Hepatic stellate cell (primary cell): ENCODE data around the gene HLA-F.

Experiments
- DNase-seq: peaks from one replicate; pipeline ENCODE4 v3.0.0; 2011; ENCODE audit warnings: low spot score

HLA-F gene

DNA sequence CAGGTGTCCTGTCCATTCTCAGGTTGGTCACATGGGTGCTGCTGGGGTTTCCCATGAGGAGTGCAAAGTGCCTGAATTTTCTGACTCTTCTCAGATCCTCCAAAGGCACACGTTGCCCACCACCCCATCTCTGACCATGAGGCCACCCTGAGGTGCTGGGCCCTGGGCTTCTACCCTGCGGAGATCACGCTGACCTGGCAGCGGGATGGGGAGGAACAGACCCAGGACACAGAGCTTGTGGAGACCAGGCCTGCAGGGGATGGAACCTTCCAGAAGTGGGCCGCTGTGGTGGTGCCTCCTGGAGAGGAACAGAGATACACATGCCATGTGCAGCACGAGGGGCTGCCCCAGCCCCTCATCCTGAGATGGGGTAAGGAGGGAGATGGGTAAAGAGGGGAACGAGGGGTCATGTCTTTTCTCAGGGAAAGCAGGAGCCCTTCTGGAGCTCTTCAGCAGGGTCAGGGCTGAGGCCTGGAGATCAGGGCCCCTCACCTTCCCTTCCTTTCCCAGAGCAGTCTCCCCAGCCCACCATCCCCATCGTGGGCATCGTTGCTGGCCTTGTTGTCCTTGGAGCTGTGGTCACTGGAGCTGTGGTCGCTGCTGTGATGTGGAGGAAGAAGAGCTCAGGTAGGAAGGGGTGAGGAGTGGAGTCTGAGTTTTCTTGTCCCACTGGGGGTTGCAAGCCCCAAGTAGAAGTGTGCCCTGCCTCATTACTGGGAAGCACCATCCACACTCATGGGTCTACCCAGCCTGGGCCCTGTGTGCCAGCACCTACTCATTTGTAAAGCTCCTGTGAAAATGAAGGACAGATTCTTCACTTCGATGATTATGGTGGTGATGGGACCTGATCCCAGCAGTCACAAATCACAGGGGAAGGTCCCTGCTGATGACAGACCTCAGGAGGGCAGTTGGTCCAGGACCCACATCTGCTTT is 2.0 kb downstream of the HLA-F start:
- no peak for DNase-seq

DNA sequence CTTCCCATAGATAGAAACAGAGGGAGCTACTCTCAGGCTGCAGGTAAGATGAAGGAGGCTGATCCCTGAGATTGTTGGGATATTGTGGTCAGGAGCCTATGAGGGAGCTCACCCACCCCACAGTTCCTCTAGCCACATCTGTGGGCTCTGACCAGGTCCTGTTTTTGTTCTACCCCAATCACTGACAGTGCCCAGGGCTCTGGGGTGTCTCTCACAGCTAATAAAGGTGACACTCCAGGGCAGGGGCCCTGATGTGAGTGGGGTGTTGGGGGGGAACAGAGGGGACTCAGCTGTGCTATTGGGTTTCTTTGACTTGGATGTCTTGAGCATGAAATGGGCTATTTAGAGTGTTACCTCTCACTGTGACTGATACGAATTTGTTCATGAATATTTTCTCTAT is 2.8 kb downstream of the HLA-F start:
- no peak for DNase-seq

DNA sequence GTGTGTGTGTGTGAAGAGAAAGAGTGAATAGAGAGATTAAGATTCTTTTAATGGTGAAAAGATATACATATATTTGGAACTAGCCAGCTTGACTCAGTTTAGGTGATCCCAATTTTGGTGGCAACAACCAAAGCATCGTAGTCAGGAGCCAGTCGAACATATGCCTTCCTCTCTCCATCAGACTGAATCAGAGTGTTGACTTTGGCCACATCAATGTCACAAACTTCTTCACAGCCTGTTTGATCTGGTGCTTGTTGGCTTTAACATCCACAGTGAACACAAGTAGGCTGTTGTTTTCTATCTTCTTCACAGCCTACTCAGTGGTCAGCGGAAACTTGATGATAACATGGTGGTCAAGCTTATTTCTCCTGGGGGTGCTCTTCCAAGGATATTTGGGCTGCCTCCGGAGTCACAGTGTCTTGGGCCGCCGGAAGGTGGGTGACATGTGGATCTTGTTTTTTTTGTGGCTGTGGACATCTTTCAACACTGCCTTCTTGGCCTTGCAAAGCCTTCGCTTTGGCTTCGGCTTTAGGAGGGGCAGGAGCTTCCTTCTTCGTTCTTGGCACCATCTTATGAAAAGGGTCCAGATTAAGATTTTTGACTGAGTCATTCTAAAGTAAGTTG is 3.4 kb downstream of the HLA-F start:
- DNase-seq: no peak

DNA sequence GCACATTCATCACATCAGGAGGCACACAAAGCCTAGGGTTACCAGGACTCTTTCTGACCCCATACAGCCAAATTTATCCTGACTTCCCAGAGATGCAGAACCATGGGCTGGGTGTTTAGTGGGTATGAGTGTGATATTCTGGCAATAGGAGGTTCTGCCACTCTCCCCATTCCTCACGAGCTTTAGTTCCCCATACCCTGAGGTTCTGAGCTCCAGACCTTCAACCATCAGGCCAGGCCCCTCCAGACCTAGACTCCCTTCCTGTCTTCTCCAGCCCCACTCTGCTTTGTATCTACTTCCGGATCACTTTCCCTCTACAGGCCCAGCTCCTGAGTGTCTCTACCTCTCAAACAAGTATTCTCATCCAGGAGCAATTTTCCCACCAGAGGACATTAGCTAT is 4.4 kb downstream of the HLA-F start:
- no peak for DNase-seq

DNA sequence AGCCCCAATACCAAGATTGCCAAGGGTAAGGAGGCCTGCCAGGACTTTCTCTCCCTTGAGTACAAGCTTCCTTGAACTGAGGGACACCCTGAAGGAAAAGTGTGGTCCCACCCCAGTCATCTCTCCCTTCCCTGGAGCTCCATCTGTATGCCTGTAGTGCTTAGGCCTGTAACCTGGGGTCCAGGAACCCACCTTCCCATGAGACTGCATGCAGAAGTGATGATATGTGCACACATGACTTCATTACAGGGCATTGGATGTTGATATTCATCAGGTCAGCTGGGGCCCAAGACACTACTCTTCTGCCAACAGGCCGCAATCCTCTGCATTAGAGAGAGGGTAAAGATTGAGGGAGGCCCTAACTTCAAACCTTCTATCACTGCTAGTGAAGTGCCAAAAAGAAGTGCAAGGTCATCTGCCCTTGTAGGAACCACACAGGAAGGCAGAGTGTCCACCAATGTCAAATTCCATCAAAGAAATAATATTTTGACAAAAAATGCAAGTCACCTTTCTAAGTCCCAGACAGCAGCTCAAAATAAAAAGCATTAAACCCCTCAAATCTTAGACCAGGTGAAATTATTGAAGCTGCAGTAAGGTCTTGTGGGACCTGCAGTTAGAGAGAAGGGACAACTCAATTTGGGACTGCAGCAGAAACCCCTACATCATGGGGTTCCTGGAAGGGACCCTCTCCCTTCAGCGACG is 5.1 kb downstream of the HLA-F start:
- no peak for DNase-seq

DNA sequence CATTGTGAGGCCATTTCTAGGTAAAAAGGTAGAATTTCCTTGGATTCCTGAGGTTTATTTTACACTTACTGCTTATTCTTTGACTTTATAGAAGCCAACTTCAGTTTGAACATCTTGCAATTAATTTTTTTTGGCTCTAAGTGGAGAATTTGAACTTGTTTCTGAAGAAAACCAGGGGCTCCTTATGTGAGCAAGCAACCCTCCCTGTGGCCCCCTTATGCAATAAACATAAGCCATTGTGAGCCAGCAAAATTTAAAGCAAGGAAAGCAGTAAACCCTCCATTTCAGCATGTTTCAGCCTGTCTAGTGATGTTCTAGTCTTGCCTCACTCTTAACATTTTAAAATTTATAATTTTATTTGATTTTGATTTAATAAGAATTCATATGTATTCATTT is 5.6 kb downstream of the HLA-F start:
- no peak for DNase-seq

DNA sequence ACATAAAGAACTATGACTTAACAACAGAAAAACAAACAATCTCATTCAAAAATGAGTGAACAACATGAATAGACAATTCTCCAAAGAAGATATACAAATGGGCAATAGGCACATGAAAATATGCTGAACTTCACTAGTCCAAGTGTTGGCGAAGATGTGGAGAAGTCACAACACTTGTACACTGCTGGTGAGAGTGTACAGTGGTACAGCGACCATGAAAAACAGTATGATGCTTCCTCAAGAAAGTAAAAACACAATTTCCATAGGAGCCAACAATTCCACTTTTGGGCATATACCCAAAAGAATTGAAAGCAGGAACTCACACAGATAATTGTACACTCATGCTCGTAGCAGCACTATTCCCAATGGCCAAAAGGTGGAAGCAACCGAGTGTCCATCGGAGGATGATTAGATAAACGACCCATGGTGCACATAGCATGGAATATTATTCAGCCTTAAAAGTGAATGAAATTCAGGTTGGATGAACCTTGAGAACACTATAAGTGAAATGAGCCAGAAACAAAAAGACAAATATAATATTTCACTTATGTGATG is 6.6 kb downstream of the HLA-F start:
- DNase-seq: no peak

DNA sequence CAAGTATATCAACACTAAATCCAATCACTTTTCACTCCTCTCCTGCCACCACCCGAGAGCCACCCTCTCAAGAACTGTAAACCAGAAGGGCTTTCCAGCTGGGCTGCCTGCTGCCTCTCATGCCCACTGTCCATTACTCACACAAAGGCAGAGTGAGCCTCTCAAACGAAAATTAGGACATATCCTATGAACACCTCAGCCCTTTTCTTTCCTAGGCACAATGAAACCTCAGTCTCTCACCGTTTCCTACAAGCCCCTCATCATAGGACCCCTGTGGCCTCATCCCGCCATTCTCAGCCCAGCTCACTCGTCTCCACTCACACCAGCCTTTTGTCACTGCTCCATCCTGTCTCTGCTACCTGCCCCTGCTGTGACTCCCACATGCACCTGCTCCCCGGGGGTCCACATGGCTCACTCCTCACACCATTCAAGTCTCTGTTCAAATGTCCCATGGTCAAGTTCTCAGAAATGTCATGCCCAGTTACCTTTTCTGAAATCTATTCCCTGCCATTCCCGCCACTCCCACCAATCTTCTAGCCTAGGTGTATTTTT is 7.4 kb downstream of the HLA-F start:
- no peak for DNase-seq

DNA sequence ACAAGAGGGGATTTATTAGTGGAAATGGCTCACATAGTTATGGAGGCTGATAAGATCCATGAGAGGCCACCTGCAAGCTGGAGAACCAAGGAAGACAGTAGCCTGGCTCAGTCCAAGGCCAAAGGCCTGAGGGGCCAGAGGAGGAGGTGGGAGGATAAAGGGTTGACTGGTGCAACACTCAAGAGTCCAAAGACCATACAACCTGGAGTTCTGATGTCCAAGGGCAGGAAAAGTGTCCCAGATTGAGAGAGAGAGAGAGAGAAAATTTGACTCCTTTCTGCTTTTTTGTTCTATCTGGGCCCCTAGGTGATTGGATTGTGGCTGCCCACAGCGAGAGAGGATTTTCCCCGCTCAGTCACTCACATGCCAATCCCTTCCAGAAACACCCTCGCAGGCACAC is 8.0 kb downstream of the HLA-F start:
- no peak for DNase-seq

DNA sequence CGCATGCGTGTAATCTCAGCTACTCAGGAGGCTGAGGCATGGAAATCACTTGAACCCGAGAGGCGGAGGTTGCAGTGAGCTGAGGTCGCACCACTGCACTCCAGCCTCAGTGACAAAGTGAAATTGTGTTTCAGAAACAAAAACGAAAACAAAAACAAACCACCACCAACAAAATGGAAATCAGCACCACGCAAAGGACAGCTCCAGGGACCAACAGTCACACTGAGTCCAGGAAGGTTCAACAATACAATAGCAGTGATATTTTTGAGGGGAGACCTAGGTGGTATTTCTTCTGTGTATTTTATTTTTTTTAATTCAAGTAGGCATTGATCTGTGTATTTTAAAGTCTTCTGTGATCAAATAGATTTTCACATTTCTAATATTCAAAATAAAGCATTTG is 9.8 kb downstream of the HLA-F start:
- no peak for DNase-seq

DNA sequence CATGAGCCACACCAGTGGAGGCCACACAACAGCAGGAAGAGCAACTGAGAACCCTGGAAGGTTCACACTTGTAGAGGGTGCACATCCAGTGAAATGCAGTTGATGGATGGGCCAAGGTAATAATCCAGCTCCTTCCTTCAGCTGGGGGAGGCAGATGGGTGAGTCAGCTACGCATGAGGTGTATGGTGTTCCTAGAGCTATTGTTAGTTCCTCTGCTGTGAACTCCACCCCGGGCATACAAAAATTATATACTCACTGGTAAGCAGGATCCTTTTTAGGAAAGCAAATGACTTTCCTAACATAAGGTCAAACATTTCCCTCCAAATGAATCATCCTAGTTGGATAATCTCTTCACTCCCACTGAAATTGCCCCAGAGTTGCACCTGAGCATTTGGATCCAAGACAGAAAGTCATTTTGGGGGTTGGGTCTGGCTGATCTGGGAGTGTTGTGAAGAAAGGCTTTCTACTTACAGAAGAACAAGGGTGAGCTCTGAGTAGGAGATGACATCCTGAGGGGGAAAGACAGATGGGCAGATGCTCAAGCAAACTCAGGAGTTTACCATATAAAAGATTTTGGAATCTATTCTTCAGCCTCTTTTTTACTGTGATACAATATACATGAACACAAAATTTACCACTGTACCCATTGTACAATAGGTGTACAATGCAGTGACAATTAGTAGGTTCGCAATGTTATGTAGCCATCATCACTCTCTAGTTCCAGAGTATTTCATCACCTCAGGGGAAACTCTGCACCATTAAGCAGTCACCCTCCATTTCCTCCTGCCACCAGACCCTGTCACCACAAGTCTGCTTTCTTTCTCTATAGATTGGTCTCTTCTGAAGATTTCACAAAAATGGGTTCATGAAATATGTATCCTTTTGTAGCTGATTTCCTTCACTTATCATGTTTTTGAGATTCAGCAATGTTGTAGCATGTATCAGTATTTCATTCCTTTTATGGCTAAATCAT is 11.1 kb downstream of the HLA-F start:
- no peak for DNase-seq

DNA sequence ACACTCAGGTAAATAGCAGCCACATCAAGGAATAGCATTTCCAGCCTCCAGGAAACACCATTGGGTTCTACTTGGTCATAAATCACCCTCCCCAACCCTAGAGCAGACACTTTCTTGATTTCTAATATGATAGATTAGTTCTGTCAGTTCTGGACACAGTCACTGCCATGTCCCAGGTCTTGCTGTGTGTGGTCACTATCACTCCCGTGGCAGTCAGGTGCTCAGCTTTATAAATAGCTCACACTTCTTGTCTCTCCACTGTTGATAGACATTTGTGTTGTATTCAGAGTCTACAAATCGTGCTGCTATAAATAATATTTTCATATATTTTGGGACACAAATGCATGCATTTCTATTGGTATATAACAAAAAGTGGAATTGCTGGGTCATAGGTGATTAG is 13.3 kb downstream of the HLA-F start:
- DNase-seq: no peak

DNA sequence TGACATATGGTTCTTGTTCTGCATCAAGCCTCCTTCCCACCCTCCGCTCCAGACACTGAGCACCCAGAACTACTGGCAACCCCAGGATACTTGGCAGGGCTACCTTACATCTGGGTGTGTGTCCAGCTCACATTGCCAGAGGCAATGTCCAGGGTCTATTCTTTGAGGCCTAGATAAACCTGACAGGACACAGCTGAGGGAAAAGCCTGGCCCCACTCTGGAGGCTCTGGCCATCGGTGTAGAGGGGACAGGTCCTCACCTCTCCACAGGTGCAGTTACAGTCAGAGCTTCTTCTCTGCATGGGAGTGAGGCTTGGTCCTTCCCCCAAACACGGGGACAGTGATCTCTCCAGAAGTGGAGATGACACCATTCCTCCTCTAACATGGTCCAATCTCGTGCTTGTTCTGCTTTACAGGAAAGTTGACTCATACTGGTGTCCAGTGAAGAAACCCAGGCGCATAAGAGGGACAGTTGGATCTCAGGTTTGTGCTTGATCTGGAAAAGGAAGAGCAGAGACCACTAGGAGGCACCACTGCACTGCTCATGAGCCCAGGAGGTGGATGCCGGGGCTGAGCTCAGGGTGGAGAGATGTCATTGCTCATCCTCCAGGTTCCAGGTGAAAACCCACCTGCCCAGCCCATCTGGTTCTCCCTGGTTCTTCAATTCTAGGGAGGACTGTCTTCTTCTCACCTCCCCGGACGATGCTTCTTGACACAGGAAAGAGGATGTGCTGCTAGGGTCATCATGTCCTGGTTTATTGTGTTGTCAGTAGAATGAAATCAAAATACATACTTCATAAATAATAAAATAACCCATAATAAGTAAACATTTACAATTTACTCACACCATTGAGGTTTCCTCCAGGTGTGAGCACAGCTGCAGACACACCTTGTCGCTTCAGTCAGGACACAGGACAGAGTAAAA is 14.7 kb downstream of the HLA-F start:
- peak; percentile 61 for DNase-seq

DNA sequence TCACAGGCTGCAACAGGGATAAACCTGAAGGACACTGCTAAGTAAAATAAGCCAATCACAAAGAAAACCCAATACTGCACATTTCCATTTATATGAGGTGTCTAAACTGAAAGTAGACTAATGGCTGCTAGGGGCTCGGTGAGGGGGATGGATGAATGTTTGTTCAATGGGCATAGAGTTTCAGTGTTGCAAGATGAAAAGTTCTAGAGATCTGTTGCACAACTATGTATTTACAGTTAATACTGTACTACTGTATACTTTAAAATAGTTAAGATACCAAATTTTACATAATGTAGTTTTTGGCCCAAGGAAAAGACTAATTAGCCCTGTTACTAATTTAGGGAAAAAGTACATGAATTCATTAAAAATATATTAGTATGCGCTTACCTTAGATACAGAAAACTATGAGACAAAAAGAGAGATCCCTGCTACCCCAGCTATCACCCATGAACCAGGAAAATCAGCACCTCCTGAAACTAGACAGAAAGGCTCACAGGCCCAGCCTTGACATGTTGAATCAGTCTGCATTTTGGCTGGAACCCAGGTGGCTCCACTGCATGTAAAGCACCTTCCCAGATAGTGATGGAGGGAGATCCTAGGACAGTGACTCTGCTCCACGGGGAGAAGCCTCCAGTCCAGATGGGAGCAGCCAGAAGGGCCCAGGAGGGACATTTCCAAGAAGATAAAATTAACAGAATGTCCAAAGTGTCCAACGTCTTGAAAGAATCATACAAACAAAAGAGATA is 16.1 kb downstream of the HLA-F start:
- no peak for DNase-seq

DNA sequence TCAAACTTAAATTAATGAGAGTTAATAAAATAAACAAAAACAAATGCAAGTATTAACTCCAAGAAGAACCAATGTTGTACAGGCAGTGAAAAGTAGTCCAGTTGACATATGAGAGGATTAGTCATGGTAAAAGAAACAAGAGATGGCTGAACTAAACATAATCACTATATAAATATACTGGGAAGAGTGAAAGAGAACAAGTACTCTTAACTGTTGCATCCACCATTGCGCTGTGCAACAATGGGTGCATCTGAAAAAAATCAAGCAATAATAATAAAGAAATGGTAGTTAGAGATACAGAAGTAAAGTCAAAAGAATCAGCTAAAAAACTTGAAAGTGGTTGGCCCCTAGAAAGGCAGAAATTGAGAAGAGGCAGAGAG is 16.6 kb downstream of the HLA-F start:
- DNase-seq: no peak

DNA sequence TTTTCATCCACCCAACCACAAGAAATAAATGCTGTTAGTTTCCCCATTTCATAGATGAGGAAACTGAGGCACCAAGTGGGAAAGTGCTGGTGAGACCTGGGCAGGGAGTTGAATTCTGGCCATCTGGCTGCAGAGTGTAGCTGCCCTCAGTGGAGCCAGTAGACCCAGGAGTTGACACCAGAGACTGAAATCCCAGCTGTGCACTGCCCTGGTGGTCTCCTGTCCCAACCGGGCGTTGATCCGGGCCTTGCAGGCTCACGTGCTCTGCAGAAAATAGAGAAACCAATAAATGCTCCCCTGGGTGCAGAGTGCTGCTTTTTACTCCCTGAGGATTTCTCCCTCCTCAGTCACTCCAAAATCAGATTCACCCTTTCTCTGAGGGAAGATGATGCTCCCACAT is 18.4 kb downstream of the HLA-F start:
- no peak for DNase-seq

DNA sequence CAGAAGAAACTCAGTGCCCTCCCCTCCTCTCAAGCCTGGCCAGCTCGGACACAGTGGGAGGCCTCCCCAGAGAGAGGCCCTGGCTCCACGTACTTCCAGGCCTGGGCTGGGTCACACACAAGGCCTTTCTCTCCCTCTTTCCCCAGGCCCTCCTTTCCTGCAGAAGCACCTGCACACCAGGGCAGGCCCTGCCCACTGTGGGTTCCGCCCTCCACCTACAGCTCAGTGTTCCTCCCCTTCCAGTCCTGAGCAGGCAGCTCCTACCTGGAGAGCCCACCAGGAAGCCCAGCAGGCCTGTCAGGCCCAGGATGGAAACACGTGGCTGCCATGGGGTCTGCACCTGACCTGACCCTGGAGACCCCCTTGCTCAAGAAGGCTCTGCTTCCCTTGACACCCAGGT is 18.9 kb downstream of the HLA-F start:
- DNase-seq: no peak

DNA sequence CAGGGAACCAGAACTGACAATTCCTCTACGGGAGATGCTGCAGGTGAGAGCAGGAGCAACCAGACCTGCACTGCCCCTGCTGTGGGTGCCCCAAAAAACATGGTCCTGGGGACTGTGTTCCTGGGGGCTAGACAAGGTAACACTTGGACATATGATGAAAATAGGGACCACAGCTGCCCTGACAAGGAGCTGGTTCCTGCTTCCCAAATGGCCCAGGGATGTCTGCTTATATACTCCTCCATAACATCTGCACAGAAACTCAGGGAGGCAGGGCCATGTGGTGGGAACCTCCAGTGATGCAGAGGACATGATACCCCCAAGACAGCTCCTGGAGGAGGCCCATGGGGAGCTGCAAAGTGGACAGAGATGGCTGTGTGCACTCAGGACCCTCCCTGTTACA is 19.8 kb downstream of the HLA-F start:
- no peak for DNase-seq

DNA sequence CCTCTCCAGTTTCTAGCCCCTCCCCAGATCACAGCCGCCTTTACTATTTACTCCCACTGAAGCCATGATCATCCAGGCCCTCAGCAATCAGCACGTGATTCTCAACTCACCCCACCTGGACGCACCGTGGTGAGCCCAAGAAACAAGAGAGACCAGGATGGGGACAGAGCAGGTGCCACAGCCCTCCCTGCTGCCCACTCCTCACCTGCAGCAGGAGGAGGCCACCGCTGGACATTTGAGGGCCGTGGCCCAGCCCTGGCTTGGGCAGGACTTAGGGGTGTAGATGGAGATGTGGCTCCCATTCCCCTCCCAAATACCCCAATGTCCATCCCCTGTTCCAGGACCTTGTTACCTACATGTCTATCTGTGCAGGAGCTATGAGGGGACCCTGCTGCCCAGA is 20.3 kb downstream of the HLA-F start:
- DNase-seq: no peak

DNA sequence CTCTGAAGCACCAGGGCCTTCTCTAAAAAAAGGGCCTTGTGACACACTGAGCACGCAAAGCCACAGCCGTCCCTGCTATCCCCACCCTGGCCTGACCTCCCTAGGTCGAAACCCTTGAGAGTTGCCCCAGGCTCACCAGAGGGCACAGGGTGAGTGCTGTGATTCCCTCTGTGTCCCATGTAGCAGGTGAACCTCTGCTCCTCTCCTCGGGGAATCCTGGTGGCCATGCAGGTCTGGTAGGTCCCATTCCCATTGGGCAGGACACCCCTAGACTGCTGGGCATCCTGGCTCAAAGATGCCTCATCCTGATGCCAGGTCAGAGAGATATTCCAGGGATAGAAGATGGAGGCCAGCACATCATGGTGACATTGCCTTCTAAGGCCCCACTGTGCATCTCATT is 20.9 kb downstream of the HLA-F start:
- no peak for DNase-seq
